Hematopoietic multipotent progenitor cell (in vitro differentiated cells): ENCODE measurements around the gene FASN. TPM values are rescaled to one million over a fixed set of nuclear protein-coding genes. Genes with fewer than 3 reads are reported as not detected.

Experiments used
- DNase-seq, 3 donors: peaks; one replicate each; pipeline ENCODE4 v3.0.0-alpha.2; 2011 to 2015; ENCODE audit warnings: low read depth in 2 of 3, low spot score in 2 of 3
- total RNA-seq: library from RNA; depleted of rRNA; stranded (reverse); fragments of >200 nt; gene quantifications from one replicate; pipeline ENCODE4 v1.2.3, GENCODE V29; 2012

The FASN gene
- total RNA-seq, 1 donor, result 80.8 TPM

DNA sequence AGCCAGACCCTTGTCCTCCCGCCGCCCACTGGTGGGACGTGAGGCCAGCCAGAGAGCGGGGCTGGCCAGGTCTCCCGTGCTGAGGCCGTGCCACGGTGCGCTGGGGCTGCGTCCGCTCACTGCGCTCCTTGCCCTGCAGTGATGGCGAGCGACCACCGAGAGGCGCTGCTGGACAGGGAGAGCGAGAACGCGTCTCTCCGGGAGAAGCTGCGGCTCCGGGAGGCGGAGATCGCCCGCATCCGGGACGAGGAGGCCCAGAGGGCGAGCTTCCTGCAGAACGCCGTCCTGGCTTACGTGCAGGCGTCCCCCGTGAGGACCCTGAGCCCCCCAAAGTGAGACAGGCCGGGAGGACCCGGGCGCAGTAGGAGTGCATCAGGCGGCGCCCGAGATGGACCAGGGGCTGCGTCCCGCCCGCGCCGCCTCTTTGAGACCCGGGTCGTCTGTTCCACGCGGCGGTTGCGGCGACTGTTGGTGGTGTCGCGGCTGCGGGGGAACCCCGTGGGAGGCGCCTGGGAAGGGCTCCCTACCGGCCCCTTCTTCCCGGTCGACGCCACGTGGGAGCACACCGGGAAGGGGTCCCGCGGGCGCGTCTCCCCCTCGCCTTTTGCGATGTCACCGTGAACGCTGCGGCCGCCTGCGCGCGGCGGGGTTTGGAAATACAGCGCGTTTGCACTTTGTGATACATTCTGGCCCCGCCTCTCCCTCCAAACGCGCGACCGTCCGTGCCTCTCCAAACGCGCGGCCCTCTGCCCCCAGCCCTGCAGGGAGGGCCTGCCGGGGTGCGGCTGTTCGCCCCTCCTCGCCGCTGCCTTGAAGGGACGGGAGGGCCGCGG, 67.3 kb downstream of the FASN start:
- DNase-seq, result peak; percentile 69 to 83 (median 76)

DNA sequence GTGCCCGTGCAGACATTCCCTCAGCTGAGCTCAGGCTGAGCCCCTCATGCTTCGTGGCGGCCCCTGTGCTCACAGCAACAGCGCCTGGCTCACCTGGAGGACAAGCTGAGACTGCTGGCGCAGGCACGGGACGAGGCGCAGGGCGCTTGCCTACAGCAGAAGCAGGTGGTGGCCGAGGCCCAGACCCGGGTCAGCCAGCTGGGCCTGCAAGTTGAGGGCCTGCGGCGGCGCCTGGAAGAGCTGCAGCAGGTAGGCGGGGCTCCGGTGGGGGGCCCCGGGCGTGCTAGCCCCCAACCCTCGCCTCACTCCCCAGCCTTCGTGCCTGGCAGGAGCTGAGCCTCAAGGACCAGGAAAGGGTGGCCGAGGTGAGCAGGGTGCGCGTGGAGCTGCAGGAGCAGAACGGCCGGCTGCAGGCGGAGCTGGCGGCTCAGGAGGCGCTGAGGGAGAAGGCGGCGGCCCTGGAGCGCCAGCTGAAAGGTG, 68.0 kb downstream of the FASN start:
- DNase-seq, result no peak

DNA sequence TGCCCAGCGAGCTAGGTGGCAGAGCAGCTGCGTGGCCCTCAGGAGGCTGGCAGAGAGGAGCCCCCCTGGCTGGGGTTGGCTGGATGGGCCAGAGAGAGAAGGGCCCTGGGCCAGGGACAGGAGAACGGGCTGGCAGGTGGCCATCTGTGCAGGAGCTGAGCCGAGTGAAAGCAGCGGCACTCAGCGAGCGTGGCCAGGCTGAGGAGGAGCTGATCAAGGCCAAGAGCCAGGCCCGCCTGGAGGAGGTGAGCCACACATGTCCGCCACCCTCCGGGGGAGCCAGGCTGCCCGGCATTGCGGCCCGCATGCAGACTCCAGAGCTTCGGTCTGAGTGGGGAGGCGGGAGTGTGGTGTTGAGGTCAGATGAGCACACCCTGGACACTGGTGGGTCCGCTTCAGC, 68.6 kb downstream of the FASN start:
- no peak for DNase-seq

DNA sequence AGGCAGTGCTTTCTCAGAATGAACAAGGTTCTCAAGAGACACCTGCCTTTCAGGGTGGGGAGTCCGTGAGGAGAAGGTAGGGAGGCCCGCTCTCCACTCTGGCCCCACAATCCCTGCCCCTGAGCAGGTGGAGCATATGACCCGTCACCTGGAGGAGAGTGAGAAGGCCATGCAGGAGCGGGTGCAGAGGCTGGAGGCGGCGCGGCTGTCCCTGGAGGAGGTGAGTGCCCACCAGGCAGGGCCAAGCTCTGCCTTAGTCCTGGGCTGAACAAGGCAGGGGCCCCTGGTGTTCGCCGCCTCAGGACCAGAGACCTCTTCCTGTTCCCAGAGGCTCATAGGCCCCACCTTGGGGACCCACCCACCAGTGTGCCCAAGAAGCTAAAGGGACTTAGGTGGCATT, 69.1 kb downstream of the FASN start:
- no peak for DNase-seq

Other genes starting within 250 kb of the FASN start
- 277 TPM for gene P4HB, start 237.7 kb downstream of the FASN start, total RNA-seq
- 206 TPM for gene ARHGDIA, start 226.9 kb downstream of the FASN start, total RNA-seq
- gene ALYREF, start 206.7 kb downstream of the FASN start, total RNA-seq, result 145 TPM
- gene ANAPC11, start 206.5 kb downstream of the FASN start, total RNA-seq, result 131 TPM
- 0.54 TPM for gene NPB, start 196.0 kb downstream of the FASN start, total RNA-seq
- gene PCYT2, start 186.8 kb downstream of the FASN start, total RNA-seq, result 43.9 TPM
- 31.2 TPM for gene SIRT7, start 180.1 kb downstream of the FASN start, total RNA-seq
- 29.6 TPM for gene MAFG, start 170.5 kb downstream of the FASN start, total RNA-seq
- 26.4 TPM for gene PYCR1, start 160.9 kb downstream of the FASN start, total RNA-seq
- gene MYADML2, start 151.0 kb downstream of the FASN start, total RNA-seq, result not detected
- 0.27 TPM for gene NOTUM, start 137.0 kb downstream of the FASN start, total RNA-seq
- 28.0 TPM for gene ASPSCR1, start 120.6 kb downstream of the FASN start, total RNA-seq
- 32.3 TPM for gene CENPX, start 75.4 kb downstream of the FASN start, total RNA-seq
- 16.4 TPM for gene LRRC45, start 74.9 kb downstream of the FASN start, total RNA-seq
- 18.9 TPM for gene RAC3, start 66.6 kb downstream of the FASN start, total RNA-seq
- gene DCXR, start 60.5 kb downstream of the FASN start, total RNA-seq, result 57.9 TPM
- gene RFNG, start 46.4 kb downstream of the FASN start, total RNA-seq, result 37.2 TPM
- gene GPS1, start 46.3 kb downstream of the FASN start, total RNA-seq, result 138 TPM
- gene DUS1L, start 32.4 kb downstream of the FASN start, total RNA-seq, result 98.0 TPM
- 33.9 TPM for gene CCDC57, start 114.6 kb upstream of the FASN start, total RNA-seq
- 65.4 TPM for gene SLC16A3, start 130.8 kb upstream of the FASN start, total RNA-seq
- 73.5 TPM for gene CSNK1D, start 175.5 kb upstream of the FASN start, total RNA-seq
- gene CD7, start 219.4 kb upstream of the FASN start, total RNA-seq, result 1.9 TPM
- gene SECTM1, start 235.5 kb upstream of the FASN start, total RNA-seq, result 15.1 TPM